GM21723 (cell line): ENCODE results near the gene ANKRD40.

Experiments used
- ATAC-seq: cut with Tn5 transposase; IDR thresholded peaks from one replicate; pipeline ENCODE4 v1.9.1; 2021; ENCODE audit warnings: mild to moderate bottlenecking, moderate library complexity; ENCODE audit not compliant: unreplicated experiment

Gene ANKRD40

DNA sequence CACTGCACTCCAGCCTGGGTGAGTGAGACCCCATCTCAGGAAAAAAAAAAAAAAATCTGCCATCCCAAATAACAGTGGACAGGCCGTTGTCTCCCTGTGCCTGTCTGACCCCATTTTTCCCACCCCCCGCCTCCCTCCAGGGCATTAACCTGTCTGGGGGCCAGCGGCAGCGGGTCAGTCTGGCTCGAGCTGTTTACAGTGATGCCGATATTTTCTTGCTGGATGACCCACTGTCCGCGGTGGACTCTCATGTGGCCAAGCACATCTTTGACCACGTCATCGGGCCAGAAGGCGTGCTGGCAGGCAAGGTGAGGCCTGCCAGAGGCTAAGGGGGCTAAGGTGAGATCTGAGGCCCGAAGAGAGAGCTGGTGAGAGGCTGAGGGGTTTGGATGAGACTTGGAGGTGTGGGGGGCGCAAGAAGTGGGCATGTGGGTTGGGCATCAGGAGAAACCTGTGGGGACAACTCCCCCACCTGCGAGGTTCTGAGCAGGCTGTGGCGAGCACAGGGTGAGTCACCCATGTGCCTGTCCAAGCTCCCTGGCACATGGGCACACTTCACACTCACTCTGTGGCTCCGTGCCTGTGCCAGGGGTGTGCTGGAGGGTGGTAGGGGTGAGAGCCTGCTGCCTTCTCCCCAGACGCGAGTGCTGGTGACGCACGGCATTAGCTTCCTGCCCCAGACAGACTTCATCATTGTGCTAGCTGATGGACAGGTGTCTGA, 34.7 kb downstream of the ANKRD40 start:
- ATAC-seq, result no peak

GRCh38 chr17:50672071-50672470, 35.6 kb downstream of the ANKRD40 start:
- ATAC-seq, result no peak

- ATAC-seq, result no peak
These were observed 38.7 kb downstream of the ANKRD40 start for GRCh38 chr17:50668838-50669581.

GRCh38 chr17:50668025-50668837, 39.5 kb downstream of the ANKRD40 start:
- no peak for ATAC-seq

GRCh38 chr17:50667259-50668024, 40.3 kb downstream of the ANKRD40 start:
- ATAC-seq, result no peak

DNA sequence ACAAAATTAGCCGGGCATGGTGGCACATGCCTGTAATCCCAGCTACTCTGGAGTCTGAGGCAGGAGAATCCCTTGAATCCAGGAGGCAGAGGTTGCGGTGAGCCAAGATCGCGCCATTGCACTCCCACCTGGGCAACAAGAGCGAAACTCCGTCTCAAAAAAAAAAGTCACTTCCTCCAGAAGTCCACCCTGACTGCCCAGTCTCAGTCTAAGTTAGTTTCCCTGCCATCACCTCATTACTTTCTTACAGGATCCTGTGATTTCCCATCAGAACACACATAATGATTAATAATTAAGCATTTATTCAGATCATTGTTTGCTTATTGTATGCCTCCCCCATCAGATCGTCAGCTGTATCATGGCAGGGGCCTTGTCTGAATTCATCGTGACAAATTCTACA, 41.4 kb downstream of the ANKRD40 start:
- ATAC-seq, result no peak

DNA sequence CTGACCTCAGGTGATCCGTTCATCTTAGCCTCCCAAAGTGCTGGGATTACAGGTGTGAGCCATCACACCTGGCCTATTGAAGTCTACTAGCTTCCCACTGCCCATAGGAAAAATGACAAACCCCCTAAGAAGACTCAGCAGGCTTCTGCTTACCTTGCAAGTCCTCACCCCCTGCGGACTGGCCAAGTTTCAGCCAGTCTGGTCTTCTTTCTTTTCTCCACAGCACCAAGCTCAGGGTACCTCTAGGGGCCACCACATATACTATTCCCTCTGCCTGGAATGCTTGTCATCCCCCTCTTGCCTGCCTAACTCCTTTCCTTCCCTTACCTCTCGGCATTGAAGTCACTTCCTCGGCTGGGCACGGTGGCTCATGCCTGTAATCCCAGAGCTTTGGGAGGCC, 41.9 kb downstream of the ANKRD40 start:
- no peak for ATAC-seq

DNA sequence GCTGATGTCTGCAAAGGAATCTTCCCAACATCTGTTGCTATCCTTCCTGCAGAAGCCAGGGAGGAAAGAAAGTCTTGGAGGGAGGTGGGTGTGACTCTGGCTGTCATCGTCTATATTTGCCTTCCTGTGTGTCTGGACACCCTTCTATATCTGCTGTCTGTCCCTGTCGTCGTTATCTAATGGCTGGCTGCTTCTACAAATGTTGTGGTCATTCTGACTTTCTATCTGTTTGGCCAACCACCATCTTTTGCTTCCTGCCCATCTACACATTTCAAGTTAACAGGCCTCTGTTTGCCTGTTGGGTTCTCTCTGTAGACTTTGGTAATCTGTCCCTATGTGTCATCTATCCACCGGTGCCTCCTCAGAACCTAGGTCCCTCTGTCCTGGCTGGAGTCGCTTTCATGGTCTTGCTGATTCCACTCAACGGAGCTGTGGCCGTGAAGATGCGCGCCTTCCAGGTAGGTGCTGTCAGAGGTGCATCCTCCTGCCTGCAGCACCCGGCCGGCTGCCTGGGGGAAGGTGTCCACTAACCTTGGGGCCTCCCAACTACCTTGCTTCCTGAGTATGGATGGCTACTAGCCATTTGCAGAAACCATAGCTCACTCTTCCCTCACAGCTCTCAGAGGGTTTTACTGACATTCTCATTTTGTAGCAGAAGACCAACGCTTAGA, 42.8 kb downstream of the ANKRD40 start:
- no peak for ATAC-seq

DNA sequence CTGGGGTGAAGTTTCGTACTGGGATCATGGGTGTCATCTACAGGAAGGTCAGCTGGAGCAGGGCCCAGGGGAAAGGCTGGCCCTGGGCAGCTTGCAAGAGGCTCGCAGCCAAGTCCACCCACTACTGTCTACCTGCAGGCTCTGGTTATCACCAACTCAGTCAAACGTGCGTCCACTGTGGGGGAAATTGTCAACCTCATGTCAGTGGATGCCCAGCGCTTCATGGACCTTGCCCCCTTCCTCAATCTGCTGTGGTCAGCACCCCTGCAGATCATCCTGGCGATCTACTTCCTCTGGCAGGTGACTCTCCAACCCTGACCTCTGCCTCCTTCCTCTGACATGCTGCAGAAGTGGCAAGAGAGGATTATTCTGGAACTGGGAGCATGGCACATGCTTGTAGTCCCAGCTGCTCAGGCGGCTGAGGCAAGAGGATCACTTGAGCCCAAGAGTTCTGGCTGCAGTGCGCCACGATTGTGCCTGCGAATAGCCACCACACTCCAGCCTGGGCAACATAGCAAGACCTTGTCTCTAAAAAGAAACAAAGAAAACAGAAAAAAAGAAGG, 43.8 kb downstream of the ANKRD40 start:
- no peak for ATAC-seq

GRCh38 chr17:50662632-50663225, 45.0 kb downstream of the ANKRD40 start:
- no peak for ATAC-seq

DNA sequence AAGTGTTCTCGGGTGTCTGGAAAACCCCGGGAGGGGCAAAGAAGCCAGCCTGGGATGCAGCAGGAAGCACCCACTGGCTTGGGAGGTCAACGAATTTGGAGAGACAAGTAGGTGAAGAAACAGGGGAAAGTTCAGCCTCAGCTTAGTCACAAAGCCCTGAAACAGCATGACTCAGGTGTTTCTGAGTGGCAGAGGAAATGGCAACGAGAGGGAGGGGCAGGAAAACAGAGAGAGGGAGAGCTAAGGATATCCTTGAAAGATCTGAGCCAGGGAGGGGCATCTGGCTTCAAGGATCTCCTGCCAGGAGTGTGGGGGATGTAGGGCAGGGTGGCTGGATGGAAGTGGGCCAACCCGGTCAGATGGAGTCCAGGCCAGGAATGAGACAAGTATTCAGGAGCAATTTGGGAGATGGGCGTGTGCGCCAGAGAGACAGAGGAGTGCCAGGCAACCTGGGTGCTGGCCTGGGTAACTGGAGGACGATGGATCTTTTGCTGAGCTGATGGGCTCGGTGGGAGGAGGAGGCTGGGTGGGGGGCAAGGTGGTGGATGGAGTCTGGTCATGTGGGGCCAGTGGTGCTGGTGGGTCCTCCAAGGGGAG, 45.8 kb downstream of the ANKRD40 start:
- no peak for ATAC-seq

DNA sequence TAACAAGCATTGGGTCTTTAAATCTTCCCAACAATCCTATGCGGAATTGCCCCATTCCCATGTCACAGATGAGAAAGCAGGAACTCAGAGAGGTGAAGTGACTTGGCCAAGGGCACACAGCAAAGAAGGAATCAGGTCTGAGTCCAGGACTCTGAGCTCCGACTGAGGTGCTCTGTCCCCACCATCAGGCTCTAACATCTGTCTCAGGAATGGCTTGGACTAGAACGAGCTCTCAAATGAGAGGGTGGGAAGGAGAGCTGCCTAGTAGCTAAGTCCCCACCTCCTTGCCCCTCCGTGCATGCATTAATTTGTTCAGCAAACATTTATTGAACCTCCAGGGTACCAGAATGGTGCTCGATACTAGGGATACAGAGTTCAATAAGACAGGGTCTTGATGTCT, 46.4 kb downstream of the ANKRD40 start:
- no peak for ATAC-seq

- no peak for ATAC-seq
These were observed 46.8 kb downstream of the ANKRD40 start for GRCh38 chr17:50660887-50661345.

DNA sequence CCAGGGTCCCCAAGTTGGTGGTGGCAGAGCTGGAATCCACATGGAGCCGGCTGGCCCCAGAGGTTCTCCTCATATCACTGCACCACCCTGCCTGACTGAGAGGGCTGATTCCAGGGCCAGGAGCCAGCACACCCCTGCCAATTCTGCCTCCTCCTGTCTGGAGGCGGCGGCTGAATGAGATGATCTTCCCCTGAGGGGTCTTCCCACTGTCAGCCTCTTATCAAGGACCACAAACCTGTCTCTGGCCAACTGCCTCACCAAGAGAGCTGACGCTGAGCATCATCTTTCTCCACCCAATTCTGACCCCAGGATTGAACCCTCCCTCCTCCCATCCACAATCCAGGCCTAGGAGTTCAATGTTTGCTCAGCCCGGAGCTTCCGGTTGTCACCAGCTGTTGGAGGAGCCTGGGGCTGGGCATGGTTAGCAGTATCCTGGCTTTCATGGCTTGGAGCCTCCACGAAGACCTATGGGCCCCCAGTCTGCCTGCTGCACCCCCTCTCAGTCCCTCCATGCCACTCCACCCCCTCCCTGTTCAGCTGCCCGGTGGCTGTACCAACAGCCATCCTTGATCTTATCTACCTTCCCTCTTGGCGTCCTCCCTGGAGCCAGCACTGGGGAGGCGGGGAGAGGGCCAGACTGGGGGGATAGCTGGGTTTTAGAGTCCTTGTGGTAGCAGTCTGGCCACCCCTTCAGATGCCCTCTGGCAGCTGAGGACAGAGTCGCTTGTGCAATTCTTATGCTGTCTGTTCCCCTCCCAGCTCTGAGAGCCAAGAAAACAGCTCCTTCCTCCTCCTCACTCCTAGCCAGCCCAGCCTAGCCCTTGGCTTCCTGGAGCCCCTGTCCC, 47.5 kb downstream of the ANKRD40 start:
- ATAC-seq, result no peak

GRCh38 chr17:50659179-50659578, 48.5 kb downstream of the ANKRD40 start:
- no peak for ATAC-seq

GRCh38 chr17:50658616-50659015, 49.1 kb downstream of the ANKRD40 start:
- ATAC-seq, result no peak

DNA sequence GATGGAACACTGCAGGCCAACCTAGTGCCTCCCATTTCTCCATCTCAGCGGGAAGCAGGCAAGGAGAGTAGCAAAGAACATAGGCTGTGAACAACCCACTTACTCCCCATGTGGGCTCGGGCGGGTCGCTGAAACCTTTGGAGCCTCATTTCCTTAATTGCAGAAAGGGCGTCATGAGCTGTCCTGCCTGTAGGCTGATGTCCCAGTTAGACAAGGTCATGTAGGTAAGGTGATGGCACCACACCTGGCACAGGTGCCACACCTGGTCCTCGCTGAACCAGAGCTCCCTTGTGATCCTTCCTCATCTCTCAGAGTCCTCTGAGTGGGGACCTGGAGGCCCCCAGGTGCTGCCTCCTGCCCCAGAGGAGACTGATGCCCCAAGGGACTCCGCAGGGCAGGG, 50.1 kb downstream of the ANKRD40 start:
- ATAC-seq, result no peak

GRCh38 chr17:50657054-50657453, 50.7 kb downstream of the ANKRD40 start:
- no peak for ATAC-seq
